HEK293 (cell line): ENCODE measurements around the gene NXNL2.

Source experiments
- CTCF ChIA-PET: fragments of 350-600 bp; formaldehyde crosslinking; extraction: SDS; loops from one replicate; lab custom pipeline; 2021; ENCODE audit warnings: antibody characterized with exemption; lab: Yijun Ruan, JAX
- POLR2A ChIA-PET: fragments of 300-600 bp; formaldehyde crosslinking; extraction: SDS; loops from one replicate; lab custom pipeline; 2020; ENCODE audit warnings: antibody characterized with exemption, inconsistent platforms; lab: Yijun Ruan, JAX
- H3K27ac ChIP-seq: fragments of 200-500 bp; sonication (Bioruptor generic); 2 replicates; pipeline ENCODE4 v1.5.1; 2014; ENCODE audit warnings: low read depth, low read length, control low read depth, inconsistent platforms; ENCODE audit errors: extremely low read depth
- H3K36me3 ChIP-seq, 2 experiments: fragments of 200-500 bp in 1 of 2; sonication (Bioruptor generic) in 1 of 2; 1 replicate in 1 of 2; 2 replicates in 1 of 2; pipeline ENCODE4 v1.5.1; 2014 to 2017; ENCODE audit warnings: inconsistent platforms in 2 of 2, low read length in 2 of 2; ENCODE audit not compliant: control insufficient read depth in 2 of 2, insufficient read depth in 1 of 2
- H3K4me1 ChIP-seq: fragments of 200-500 bp; sonication (Bioruptor generic); 2 replicates; pipeline ENCODE4 v1.5.1; 2014; ENCODE audit warnings: mild to moderate bottlenecking, low read length, inconsistent platforms; ENCODE audit not compliant: control insufficient read depth, insufficient read depth
- H3K4me3 ChIP-seq: 2 replicates; pipeline ENCODE4 v1.5.1; 2011; ENCODE audit warnings: low read depth, mild to moderate bottlenecking, control low read depth, low read length, moderate library complexity
- H3K9me3 ChIP-seq: fragments of 200-500 bp; sonication (Bioruptor generic); 2 replicates; pipeline ENCODE4 v1.5.1; 2014; ENCODE audit warnings: low read depth, low read length, inconsistent platforms; ENCODE audit not compliant: control insufficient read depth, insufficient read depth
- KLF1 ChIP-seq: fragments of 450-650 bp; formaldehyde crosslinking; IDR thresholded peaks from 2 replicates; pipeline ENCODE4 v1.5.1; 2016; ENCODE audit warnings: missing biosample characterization, missing genetic modification characterization
- KLF9 ChIP-seq: fragments of 450-650 bp; formaldehyde crosslinking; IDR thresholded peaks from 2 replicates; pipeline ENCODE4 v1.5.1; 2016; ENCODE audit warnings: missing biosample characterization, missing genetic modification characterization, low read depth
- ZNF146 ChIP-seq: fragments of 450-650 bp; formaldehyde crosslinking; IDR thresholded peaks from 2 replicates; pipeline ENCODE4 v1.5.1; 2016; ENCODE audit warnings: missing biosample characterization, missing genetic modification characterization
- ZNF155 ChIP-seq: fragments of 450-650 bp; formaldehyde crosslinking; IDR thresholded peaks from 2 replicates; pipeline ENCODE4 v1.5.1; 2016; ENCODE audit warnings: missing biosample characterization, missing genetic modification characterization
- ZNF16 ChIP-seq: fragments of 450-650 bp; formaldehyde crosslinking; IDR thresholded peaks from 2 replicates; pipeline ENCODE4 v1.5.1; 2016; ENCODE audit warnings: low read depth, missing biosample characterization, missing genetic modification characterization
- ZNF24 ChIP-seq: fragments of 450-650 bp; formaldehyde crosslinking; IDR thresholded peaks from 2 replicates; pipeline ENCODE4 v1.5.1; 2016; ENCODE audit warnings: missing biosample characterization, missing genetic modification characterization
- ZNF335 ChIP-seq: fragments of 450-650 bp; formaldehyde crosslinking; conservative IDR thresholded peaks from 2 replicates; pipeline ENCODE4 v1.5.1; 2016; ENCODE audit warnings: missing biosample characterization, missing genetic modification characterization
- ZNF391 ChIP-seq: fragments of 450-650 bp; formaldehyde crosslinking; IDR thresholded peaks from 2 replicates; pipeline ENCODE4 v1.5.1; 2016; ENCODE audit warnings: low read depth, missing biosample characterization, missing genetic modification characterization, borderline replicate concordance
- ZNF394 ChIP-seq: fragments of 450-650 bp; formaldehyde crosslinking; IDR thresholded peaks from 2 replicates; pipeline ENCODE4 v1.5.1; 2016; ENCODE audit warnings: missing biosample characterization, missing genetic modification characterization, mild to moderate bottlenecking, moderate library complexity, borderline replicate concordance
- ZNF404 ChIP-seq: fragments of 450-650 bp; formaldehyde crosslinking; IDR thresholded peaks from 2 replicates; pipeline ENCODE4 v1.5.1; 2017; ENCODE audit warnings: missing biosample characterization, missing genetic modification characterization
- ZNF558 ChIP-seq: fragments of 450-650 bp; formaldehyde crosslinking; IDR thresholded peaks from 2 replicates; pipeline ENCODE4 v1.5.1; 2016; ENCODE audit warnings: missing biosample characterization, missing genetic modification characterization
- ZNF560 ChIP-seq: fragments of 450-650 bp; formaldehyde crosslinking; IDR thresholded peaks from 2 replicates; pipeline ENCODE4 v1.5.1; 2017; ENCODE audit warnings: missing biosample characterization, missing genetic modification characterization, borderline replicate concordance
- ZNF776 ChIP-seq: fragments of 450-650 bp; formaldehyde crosslinking; IDR thresholded peaks from 2 replicates; pipeline ENCODE4 v1.5.0; 2017; ENCODE audit warnings: missing biosample characterization, missing genetic modification characterization, borderline replicate concordance
- ZNF777 ChIP-seq: fragments of 450-650 bp; formaldehyde crosslinking; IDR thresholded peaks from 2 replicates; pipeline ENCODE4 v1.5.1; 2017; ENCODE audit warnings: missing biosample characterization, missing genetic modification characterization, borderline replicate concordance
- TF ChIP-seq, protein P1 (sequence below): fragments of 450-650 bp; formaldehyde crosslinking; IDR thresholded peaks from 2 replicates; pipeline ENCODE4 v1.5.1; 2016; ENCODE audit warnings: missing biosample characterization, missing genetic modification characterization
- TF ChIP-seq, protein P2 (sequence below): sonication (generic); formaldehyde crosslinking; IDR thresholded peaks from 2 replicates; pipeline ENCODE4 v1.8.1; 2022; ENCODE audit warnings: mild to moderate bottlenecking, moderate library complexity, missing genetic modification reagents
- TF ChIP-seq, protein P3 (sequence below): fragments of 450-650 bp; formaldehyde crosslinking; IDR thresholded peaks from 2 replicates; pipeline ENCODE4 v1.5.1; 2017; ENCODE audit warnings: missing biosample characterization, missing genetic modification characterization
- TF ChIP-seq, protein P4 (sequence below): fragments of 450-650 bp; formaldehyde crosslinking; IDR thresholded peaks from 2 replicates; pipeline ENCODE4 v1.5.1; 2016; ENCODE audit warnings: missing biosample characterization, missing genetic modification characterization, borderline replicate concordance

Gene NXNL2

DNA sequence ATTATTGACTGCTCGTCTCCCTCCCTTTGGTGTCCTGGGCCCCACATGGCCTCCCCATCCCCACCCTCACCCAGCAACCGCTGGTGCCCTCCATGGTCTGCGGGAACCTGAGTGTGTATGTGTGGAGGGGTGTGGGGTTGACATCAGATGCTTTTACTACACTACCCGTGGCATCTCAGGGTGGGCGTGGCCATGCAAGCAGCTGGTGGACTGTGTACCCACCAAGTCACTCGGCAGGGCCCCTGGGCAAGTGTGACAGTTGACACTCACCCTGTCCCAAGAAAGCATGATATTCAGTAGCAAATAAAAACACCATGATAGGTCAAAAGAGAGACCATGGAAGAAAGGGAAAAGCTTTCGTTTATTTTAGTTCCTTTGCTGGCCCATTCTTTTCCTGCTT, 7.4 kb upstream of the NXNL2 start:
- TF ChIP-seq ZNF335, result no peak
- TF ChIP-seq KLF9, result no peak
- no peak overlapping the region for H3K27ac ChIP-seq
- ChIA-PET POLR2A (no interaction called here), CTCF (no interaction called here)
- H3K9me3 ChIP-seq, result no peaks in the 10 kb centered on the region
- H3K4me3 ChIP-seq, result no peak overlapping the region
- H3K4me1 ChIP-seq, result no peaks in the 10 kb centered on the region
- no peaks in the 10 kb centered on the region for H3K36me3 ChIP-seq

DNA sequence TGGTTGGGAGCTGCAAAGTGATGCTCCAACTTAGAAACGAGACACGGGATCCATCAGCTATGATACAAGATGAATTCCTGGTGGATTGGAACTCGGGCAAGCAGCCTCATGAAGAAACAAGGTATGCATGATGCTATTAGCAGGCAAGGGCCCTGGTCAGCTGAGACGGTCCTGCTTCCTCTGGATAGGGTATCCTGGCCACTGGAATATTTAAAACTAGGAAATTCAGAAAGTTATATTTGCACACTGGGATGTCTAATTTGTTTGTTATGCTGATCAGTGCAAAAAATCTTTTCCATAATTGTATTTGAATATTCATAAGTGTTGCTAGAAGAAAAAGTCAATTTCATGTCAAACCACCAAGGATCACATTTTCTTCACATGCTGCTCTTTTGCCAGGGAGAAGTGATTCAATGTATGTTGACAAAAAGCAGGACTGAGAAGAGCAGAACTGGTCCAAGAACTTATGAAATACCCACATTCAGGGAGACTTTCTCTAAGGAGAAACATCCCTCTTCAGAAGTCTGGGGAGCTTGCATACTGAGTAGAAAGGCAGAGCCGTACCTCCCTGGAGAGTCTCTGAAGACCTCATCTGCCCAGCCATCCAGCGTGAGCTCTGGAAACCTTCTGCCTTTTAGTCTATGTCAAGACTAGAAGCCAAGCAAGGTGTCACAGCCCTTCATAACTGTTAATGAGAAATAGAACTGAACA, 6.7 kb upstream of the NXNL2 start:
- TF ChIP-seq, protein P1, sequence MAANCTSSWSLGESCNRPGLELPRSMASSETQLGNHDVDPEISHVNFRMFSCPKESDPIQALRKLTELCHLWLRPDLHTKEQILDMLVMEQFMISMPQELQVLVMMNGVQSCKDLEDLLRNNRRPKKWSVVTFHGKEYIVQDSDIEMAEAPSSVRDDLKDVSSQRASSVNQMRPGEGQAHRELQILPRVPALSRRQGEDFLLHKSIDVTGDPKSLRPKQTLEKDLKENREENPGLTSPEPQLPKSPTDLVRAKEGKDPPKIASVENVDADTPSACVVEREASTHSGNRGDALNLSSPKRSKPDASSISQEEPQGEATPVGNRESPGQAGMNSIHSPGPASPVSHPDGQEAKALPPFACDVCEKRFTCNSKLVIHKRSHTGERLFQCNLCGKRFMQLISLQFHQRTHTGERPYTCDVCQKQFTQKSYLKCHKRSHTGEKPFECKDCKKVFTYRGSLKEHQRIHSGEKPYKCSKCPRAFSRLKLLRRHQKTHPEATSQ, result no peak
- no peak for TF ChIP-seq ZNF777 (tag by site-specific recombination)
- no peak for TF ChIP-seq ZNF391 (tag by site-specific recombination)
- no peak for TF ChIP-seq ZNF776 (tag by site-specific recombination)
- no peak for TF ChIP-seq ZNF146 (tag by site-specific recombination)
- TF ChIP-seq ZNF394 (tag by site-specific recombination), result no peak
- no peak for TF ChIP-seq KLF1
- TF ChIP-seq ZNF155 (tag by site-specific recombination), result no peak
- TF ChIP-seq, protein P2, sequence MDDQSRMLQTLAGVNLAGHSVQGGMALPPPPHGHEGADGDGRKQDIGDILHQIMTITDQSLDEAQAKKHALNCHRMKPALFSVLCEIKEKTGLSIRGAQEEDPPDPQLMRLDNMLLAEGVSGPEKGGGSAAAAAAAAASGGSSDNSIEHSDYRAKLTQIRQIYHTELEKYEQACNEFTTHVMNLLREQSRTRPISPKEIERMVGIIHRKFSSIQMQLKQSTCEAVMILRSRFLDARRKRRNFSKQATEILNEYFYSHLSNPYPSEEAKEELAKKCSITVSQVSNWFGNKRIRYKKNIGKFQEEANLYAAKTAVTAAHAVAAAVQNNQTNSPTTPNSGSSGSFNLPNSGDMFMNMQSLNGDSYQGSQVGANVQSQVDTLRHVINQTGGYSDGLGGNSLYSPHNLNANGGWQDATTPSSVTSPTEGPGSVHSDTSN, result no peak
- no peak for TF ChIP-seq ZNF24 (tag by site-specific recombination)
- TF ChIP-seq, protein P3, sequence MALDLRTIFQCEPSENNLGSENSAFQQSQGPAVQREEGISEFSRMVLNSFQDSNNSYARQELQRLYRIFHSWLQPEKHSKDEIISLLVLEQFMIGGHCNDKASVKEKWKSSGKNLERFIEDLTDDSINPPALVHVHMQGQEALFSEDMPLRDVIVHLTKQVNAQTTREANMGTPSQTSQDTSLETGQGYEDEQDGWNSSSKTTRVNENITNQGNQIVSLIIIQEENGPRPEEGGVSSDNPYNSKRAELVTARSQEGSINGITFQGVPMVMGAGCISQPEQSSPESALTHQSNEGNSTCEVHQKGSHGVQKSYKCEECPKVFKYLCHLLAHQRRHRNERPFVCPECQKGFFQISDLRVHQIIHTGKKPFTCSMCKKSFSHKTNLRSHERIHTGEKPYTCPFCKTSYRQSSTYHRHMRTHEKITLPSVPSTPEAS (tag by site-specific recombination), result no peak
- TF ChIP-seq, all 188 proteins: peak for 0
- H3K9me3 ChIP-seq, result no peaks in the 10 kb centered on the region
- no peaks in the 10 kb centered on the region for H3K4me1 ChIP-seq
- H3K4me3 ChIP-seq, result no peak overlapping the region
- POLR2A ChIA-PET, result no interaction called here
- H3K36me3 ChIP-seq, result no peaks in the 10 kb centered on the region
- H3K27ac ChIP-seq, result no peak overlapping the region
- CTCF ChIA-PET, result no interaction called here

DNA sequence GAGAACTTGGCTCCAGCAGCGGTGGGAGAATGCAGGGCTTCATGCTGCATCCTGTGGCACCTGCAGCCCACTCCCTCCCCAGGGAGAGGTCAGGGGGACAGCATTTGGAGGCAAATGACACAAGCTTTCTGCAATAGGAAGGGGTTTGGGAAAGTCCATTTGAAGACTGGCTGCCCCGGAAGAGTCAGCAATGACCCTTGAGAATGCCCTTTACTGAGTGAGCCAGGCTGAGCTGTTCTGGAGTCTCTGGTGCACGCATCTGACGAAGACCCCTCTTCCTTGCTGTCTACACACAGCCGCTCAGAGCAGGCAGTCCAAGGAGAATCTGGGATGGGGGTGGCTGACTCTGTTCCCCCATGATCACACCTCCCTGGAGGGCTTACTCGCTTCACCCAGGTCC, 5.5 kb upstream of the NXNL2 start:
- no peaks in the 10 kb centered on the region for H3K9me3 ChIP-seq
- H3K36me3 ChIP-seq, result no peaks in the 10 kb centered on the region
- H3K4me3 ChIP-seq, result no peak overlapping the region
- POLR2A ChIA-PET, result no interaction called here
- CTCF ChIA-PET, result no interaction called here
- no peak overlapping the region for H3K27ac ChIP-seq
- TF ChIP-seq ZNF404 (tag by site-specific recombination) (no peak), ZNF558 (no peak)
- H3K4me1 ChIP-seq, result no peaks in the 10 kb centered on the region

DNA sequence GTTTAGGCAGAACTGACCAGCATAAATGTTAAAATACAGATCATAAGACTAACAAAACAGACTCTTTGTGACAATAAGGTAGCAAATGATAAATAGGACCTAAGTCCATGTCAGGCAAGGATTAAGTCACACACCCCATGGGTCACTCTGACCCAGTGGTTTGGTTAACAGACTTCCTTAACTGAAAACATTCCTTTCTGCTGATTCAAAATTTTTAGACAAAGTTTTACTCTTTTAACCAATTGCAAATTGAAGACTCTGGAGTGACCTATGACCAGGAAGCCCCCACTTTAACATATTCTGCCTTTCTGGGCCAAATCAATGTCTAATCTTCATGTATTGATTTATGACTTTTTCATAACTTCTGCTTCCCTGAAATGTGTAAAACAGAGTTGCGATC, 4.9 kb upstream of the NXNL2 start:
- no peaks in the 10 kb centered on the region for H3K36me3 ChIP-seq
- no peak overlapping the region for H3K4me3 ChIP-seq
- H3K9me3 ChIP-seq, result no peaks in the 10 kb centered on the region
- H3K4me1 ChIP-seq, result no peaks in the 10 kb centered on the region
- no peak for TF ChIP-seq ZNF560 (tag by site-specific recombination)
- TF ChIP-seq, protein P4, sequence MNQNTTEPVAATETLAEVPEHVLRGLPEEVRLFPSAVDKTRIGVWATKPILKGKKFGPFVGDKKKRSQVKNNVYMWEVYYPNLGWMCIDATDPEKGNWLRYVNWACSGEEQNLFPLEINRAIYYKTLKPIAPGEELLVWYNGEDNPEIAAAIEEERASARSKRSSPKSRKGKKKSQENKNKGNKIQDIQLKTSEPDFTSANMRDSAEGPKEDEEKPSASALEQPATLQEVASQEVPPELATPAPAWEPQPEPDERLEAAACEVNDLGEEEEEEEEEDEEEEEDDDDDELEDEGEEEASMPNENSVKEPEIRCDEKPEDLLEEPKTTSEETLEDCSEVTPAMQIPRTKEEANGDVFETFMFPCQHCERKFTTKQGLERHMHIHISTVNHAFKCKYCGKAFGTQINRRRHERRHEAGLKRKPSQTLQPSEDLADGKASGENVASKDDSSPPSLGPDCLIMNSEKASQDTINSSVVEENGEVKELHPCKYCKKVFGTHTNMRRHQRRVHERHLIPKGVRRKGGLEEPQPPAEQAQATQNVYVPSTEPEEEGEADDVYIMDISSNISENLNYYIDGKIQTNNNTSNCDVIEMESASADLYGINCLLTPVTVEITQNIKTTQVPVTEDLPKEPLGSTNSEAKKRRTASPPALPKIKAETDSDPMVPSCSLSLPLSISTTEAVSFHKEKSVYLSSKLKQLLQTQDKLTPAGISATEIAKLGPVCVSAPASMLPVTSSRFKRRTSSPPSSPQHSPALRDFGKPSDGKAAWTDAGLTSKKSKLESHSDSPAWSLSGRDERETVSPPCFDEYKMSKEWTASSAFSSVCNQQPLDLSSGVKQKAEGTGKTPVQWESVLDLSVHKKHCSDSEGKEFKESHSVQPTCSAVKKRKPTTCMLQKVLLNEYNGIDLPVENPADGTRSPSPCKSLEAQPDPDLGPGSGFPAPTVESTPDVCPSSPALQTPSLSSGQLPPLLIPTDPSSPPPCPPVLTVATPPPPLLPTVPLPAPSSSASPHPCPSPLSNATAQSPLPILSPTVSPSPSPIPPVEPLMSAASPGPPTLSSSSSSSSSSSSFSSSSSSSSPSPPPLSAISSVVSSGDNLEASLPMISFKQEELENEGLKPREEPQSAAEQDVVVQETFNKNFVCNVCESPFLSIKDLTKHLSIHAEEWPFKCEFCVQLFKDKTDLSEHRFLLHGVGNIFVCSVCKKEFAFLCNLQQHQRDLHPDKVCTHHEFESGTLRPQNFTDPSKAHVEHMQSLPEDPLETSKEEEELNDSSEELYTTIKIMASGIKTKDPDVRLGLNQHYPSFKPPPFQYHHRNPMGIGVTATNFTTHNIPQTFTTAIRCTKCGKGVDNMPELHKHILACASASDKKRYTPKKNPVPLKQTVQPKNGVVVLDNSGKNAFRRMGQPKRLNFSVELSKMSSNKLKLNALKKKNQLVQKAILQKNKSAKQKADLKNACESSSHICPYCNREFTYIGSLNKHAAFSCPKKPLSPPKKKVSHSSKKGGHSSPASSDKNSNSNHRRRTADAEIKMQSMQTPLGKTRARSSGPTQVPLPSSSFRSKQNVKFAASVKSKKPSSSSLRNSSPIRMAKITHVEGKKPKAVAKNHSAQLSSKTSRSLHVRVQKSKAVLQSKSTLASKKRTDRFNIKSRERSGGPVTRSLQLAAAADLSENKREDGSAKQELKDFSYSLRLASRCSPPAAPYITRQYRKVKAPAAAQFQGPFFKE, result no peak
- no peak for TF ChIP-seq ZNF16
- no peak overlapping the region for H3K27ac ChIP-seq
- POLR2A ChIA-PET, result no interaction called here
- CTCF ChIA-PET, result no interaction called here
